ENCODE measurements around the gene GIPR. TPM values are rescaled to one million over a fixed set of nuclear protein-coding genes. Genes with fewer than 3 reads are reported as not detected.

Gene GIPR
- total RNA-seq, 1 donor from 2014 or later: 2.8 TPM

DNA sequence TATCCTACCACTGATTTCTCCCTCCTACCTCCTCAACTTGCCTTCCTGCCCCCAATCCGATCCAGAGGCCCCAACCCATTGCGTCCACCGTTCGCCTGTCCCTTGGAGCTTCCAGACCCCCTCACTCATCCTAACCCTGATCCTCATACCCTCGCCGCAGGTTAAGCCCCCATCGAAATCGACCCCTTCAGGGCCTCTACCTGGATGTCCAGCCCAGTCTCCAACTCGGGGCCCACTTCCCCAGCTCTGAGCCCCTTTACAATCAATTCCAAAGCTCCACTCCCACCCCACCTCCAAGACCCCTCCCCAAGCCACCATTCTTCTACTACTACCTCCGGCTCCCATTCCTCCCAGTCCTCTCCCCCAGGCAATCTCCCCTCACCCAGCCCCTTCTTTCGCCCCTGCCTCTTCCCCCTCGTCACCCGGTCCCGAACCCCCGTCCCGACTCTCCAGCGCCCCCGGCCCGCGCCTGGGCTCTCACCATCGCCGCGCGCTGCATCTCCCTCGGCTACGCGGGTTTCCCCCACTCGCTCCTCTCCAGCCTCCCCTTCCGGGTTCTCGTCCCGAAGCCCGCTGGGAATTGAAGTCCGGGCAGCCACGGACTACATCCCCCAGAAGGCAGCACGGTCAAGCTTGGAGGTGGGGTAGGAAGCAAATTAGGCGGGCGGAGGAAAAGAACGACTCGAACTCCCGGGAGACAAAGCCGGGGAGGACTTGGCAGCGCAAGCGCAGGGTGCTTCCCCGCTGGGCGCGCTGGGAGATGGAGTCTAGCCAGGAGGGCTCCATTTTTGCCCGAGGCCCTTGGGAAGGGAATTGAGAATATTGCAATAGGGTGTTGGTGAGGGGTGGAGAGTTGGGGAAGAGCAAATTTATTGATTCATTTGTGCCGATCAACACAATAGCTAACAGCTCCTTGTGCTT is 62.6 kb downstream of the GIPR start, which contains the start of gene FBXO46:
Gene FBXO46, minus strand, starts transcription at position 529 of the 921 bp plus-strand sequence. CDS start 17,401 bp downstream, outside the sequence.
- DNase-seq (ENCODE audit: low spot score): peak; percentile 97

Other genes with a start within 250 kb of the GIPR start
- gene ERCC1, start 244.3 kb upstream of the GIPR start, total RNA-seq: 78.3 TPM
- 1.5 TPM for gene FOSB, start 200.2 kb upstream of the GIPR start, total RNA-seq
- 5.8 TPM for gene RTN2, start 171.2 kb upstream of the GIPR start, total RNA-seq
- gene PPM1N, start 169.8 kb upstream of the GIPR start, total RNA-seq: 1.4 TPM
- gene VASP, start 160.7 kb upstream of the GIPR start, total RNA-seq: 90.1 TPM
- gene OPA3, start 83.4 kb upstream of the GIPR start, total RNA-seq: 21.1 TPM
- 5.1 TPM for gene GPR4, start 66.0 kb upstream of the GIPR start, total RNA-seq
- gene EML2, start 28.8 kb upstream of the GIPR start, total RNA-seq: 97.7 TPM
- 359 TPM for gene SNRPD2, start 23.7 kb downstream of the GIPR start, total RNA-seq
- gene QPCTL, start 24.4 kb downstream of the GIPR start, total RNA-seq: 11.5 TPM
- gene FBXO46, start 62.7 kb downstream of the GIPR start, total RNA-seq: 24.8 TPM
- not detected for gene MEIOSIN, start 65.2 kb downstream of the GIPR start, total RNA-seq
- 18.1 TPM for gene SIX5, start 101.0 kb downstream of the GIPR start, total RNA-seq
- gene DMPK, start 114.3 kb downstream of the GIPR start, total RNA-seq: 106 TPM
- gene DMWD, start 124.6 kb downstream of the GIPR start, total RNA-seq: 64.2 TPM
- gene RSPH6A, start 147.1 kb downstream of the GIPR start, total RNA-seq: 0.21 TPM
- 81.1 TPM for gene SYMPK, start 194.9 kb downstream of the GIPR start, total RNA-seq
- not detected for gene FOXA3, start 196.1 kb downstream of the GIPR start, total RNA-seq
- gene IRF2BP1, start 217.9 kb downstream of the GIPR start, total RNA-seq: 22.0 TPM
- gene MYPOP, start 234.4 kb downstream of the GIPR start, total RNA-seq: 5.5 TPM
- not detected for gene NANOS2, start 246.6 kb downstream of the GIPR start, total RNA-seq